H9 (cell line): ENCODE results near the gene ADAM33. TPM values are rescaled to one million over a fixed set of nuclear protein-coding genes. Genes with fewer than 3 reads are reported as not detected.

Experiments
- DNase-seq: peaks from one replicate; pipeline ENCODE4 v3.0.0-alpha.2; 2017
- H2AFZ ChIP-seq: one replicate; pipeline ENCODE4 v1.6.1; 2013; ENCODE audit warnings: mild to moderate bottlenecking, low read length, control low read depth, moderate library complexity
- H2AK5ac ChIP-seq: 2 replicates; pipeline ENCODE4 v1.6.1; 2013; ENCODE audit warnings: low read length, control low read depth, mixed read lengths; ENCODE audit not compliant: insufficient read length
- H2BK120ac ChIP-seq: one replicate; pipeline ENCODE4 v1.6.1; 2013; ENCODE audit warnings: low read depth, mild to moderate bottlenecking, low read length, control low read depth, inconsistent platforms; ENCODE audit not compliant: poor library complexity, severe bottlenecking
- H2BK12ac ChIP-seq: 2 replicates; pipeline ENCODE4 v1.6.1; 2013; ENCODE audit warnings: low read length, control low read depth, mixed read lengths, low read depth; ENCODE audit not compliant: insufficient read length
- H2BK15ac ChIP-seq: 2 replicates; pipeline ENCODE4 v1.6.1; 2013; ENCODE audit warnings: low read depth, low read length, control low read depth
- H2BK20ac ChIP-seq: one replicate; pipeline ENCODE4 v1.6.1; 2013; ENCODE audit warnings: low read depth, mild to moderate bottlenecking, low read length, control low read depth, inconsistent platforms; ENCODE audit not compliant: poor library complexity, severe bottlenecking
- H2BK5ac ChIP-seq: 2 replicates; pipeline ENCODE4 v1.6.1; 2013; ENCODE audit warnings: low read length, control low read depth, mixed read lengths; ENCODE audit not compliant: insufficient read length
- H3K14ac ChIP-seq: 2 replicates; pipeline ENCODE4 v1.6.1; 2013; ENCODE audit warnings: low read length, control low read depth; ENCODE audit not compliant: insufficient read depth
- H3K18ac ChIP-seq: 2 replicates; pipeline ENCODE4 v1.6.1; 2013; ENCODE audit warnings: low read depth, mild to moderate bottlenecking, mixed read lengths, low read length, control low read depth; ENCODE audit not compliant: insufficient read length
- H3K23ac ChIP-seq: 2 replicates; pipeline ENCODE4 v1.6.1; 2013; ENCODE audit warnings: low read length, control low read depth, mixed read lengths, low read depth; ENCODE audit not compliant: insufficient read length
- H3K23me2 ChIP-seq: 2 replicates; pipeline ENCODE4 v1.6.1; 2013; ENCODE audit warnings: low read depth, mild to moderate bottlenecking, mixed read lengths, low read length, control low read depth; ENCODE audit not compliant: insufficient read length, poor library complexity, severe bottlenecking
- H3K27ac ChIP-seq: 2 replicates; pipeline ENCODE4 v1.5.1; 2013; ENCODE audit warnings: low read length, control low read depth, mixed read lengths, low read depth; ENCODE audit not compliant: insufficient read length
- H3K27me3 ChIP-seq: 2 replicates; pipeline ENCODE4 v1.6.1; 2013; ENCODE audit warnings: low read length, control low read depth, inconsistent platforms; ENCODE audit not compliant: insufficient read depth
- H3K4ac ChIP-seq: 2 replicates; pipeline ENCODE4 v1.6.1; 2013; ENCODE audit warnings: low read depth, mild to moderate bottlenecking, control low read depth, inconsistent platforms, low read length, moderate library complexity
- H3K4me1 ChIP-seq: 2 replicates; pipeline ENCODE4 v1.6.1; 2013; ENCODE audit warnings: low read length, control low read depth, inconsistent platforms; ENCODE audit not compliant: insufficient read depth
- H3K4me2 ChIP-seq: 2 replicates; pipeline ENCODE4 v1.6.1; 2013; ENCODE audit warnings: low read length, control low read depth, mixed read lengths; ENCODE audit not compliant: insufficient read length, insufficient read depth
- H3K56ac ChIP-seq: 2 replicates; pipeline ENCODE4 v1.6.1; 2013; ENCODE audit warnings: low read depth, mild to moderate bottlenecking, mixed read lengths, low read length, control low read depth; ENCODE audit not compliant: insufficient read length
- H3K79me1 ChIP-seq: 2 replicates; pipeline ENCODE4 v1.6.1; 2013; ENCODE audit warnings: low read depth, mild to moderate bottlenecking, moderate library complexity, low read length, control low read depth, inconsistent platforms; ENCODE audit not compliant: insufficient read depth, poor library complexity, severe bottlenecking
- H3K79me2 ChIP-seq: 2 replicates; pipeline ENCODE4 v1.6.1; 2013; ENCODE audit warnings: low read length, control low read depth, inconsistent platforms; ENCODE audit not compliant: insufficient read depth
- H3K9ac ChIP-seq: 2 replicates; pipeline ENCODE4 v1.6.1; 2013; ENCODE audit warnings: low read length, control low read depth, mixed read lengths; ENCODE audit not compliant: insufficient read length; ENCODE audit errors: extremely low read depth
- H3K9me3 ChIP-seq: one replicate; pipeline ENCODE4 v1.6.1; 2013; ENCODE audit warnings: low read depth, low read length, inconsistent platforms; ENCODE audit not compliant: control insufficient read depth
- H3T11ph ChIP-seq: one replicate; pipeline ENCODE4 v1.6.1; 2013; ENCODE audit warnings: mild to moderate bottlenecking, low read length, control low read depth, inconsistent platforms
- H4K20me1 ChIP-seq: one replicate; pipeline ENCODE4 v1.6.1; 2013; ENCODE audit not compliant: control insufficient read depth, insufficient read length, insufficient read depth
- H4K5ac ChIP-seq: 2 replicates; pipeline ENCODE4 v1.6.1; 2013; ENCODE audit warnings: low read depth, mild to moderate bottlenecking, mixed read lengths, low read length, control low read depth; ENCODE audit not compliant: insufficient read length
- H4K8ac ChIP-seq: replicated peaks from 2 replicates; pipeline ENCODE4 v1.6.1; 2013; ENCODE audit warnings: low read length, control low read depth, mixed read lengths, low read depth; ENCODE audit not compliant: insufficient read length
- H4K91ac ChIP-seq: 2 replicates; pipeline ENCODE4 v1.6.1; 2013; ENCODE audit warnings: low read depth, mild to moderate bottlenecking, moderate library complexity, mixed read lengths, low read length, control low read depth; ENCODE audit not compliant: insufficient read length
- H3K27ac Mint-ChIP-seq, 3 experiments: 2 replicates in 2 of 3; 3 replicates in 1 of 3; pipeline ENCODE4 v1.8.0; 2020 to 2021; ENCODE audit warnings: mixed read lengths in 3 of 3, mild to moderate bottlenecking in 1 of 3, moderate library complexity in 1 of 3
- H3K27me3 Mint-ChIP-seq: 2 replicates; pipeline ENCODE4 v1.8.0; 2021; ENCODE audit warnings: low read depth, mild to moderate bottlenecking, moderate library complexity, mixed read lengths
- H3K36me3 Mint-ChIP-seq, 3 experiments: 2 replicates in 2 of 3; 3 replicates in 1 of 3; pipeline ENCODE4 v1.8.0; 2020 to 2021; ENCODE audit warnings: low read depth in 3 of 3, mixed read lengths in 3 of 3; ENCODE audit not compliant: insufficient read depth in 1 of 3
- H3K4me1 Mint-ChIP-seq, 2 experiments: 2 replicates each; pipeline ENCODE4 v1.8.0; 2020; ENCODE audit warnings: mixed read lengths in 2 of 2
- H3K4me3 Mint-ChIP-seq, 2 experiments: 2 replicates in 1 of 2; 3 replicates in 1 of 2; pipeline ENCODE4 v1.8.0; 2020 to 2021; ENCODE audit warnings: mild to moderate bottlenecking in 2 of 2, mixed read lengths in 2 of 2, moderate library complexity in 1 of 2
- H3K9me3 Mint-ChIP-seq, 2 experiments: 2 replicates in 1 of 2; 3 replicates in 1 of 2; pipeline ENCODE4 v1.8.0; 2020; ENCODE audit warnings: mild to moderate bottlenecking in 2 of 2, mixed read lengths in 2 of 2, moderate library complexity in 1 of 2
- CTCF ChIP-seq: fragments of 200-600 bp; sonication (generic); conservative IDR thresholded peaks from 3 replicates; pipeline ENCODE4 v1.8.0; 2021; ENCODE audit warnings: antibody characterized with exemption, mild to moderate bottlenecking
- WGBS: extraction: QIAGEN DNeasy Blood & Tissue Kit; methylation state at CpG from one replicate; pipeline ENCODE4 v1.1.7; 2013; ENCODE audit warnings: missing lambda C conversion rate, low lambda C conversion rate, mixed read lengths; ENCODE audit not compliant: insufficient read length; ENCODE audit errors: extremely low coverage; 5-methylcytosine and 5-hydroxymethylcytosine counted together
- total RNA-seq: library from RNA; stranded (reverse); gene quantifications from 2 replicates; pipeline ENCODE4 v1.2.1, GENCODE V29; 2021

The ADAM33 gene
- total RNA-seq, 1 experiment from 2014 or later = 4.0 TPM

- no peak overlapping the region for H4K8ac ChIP-seq
- no peaks in the 10 kb centered on the region for H3K9me3 ChIP-seq
- Mint-ChIP-seq H3K27me3 (no peaks in the 10 kb centered on the region), H3K9me3 (no peaks in the 10 kb centered on the region), H3K4me1 (peaks cover 5 to 15% of the 10 kb centered on the region in 2 experiments), H3K36me3 (no peaks in the 10 kb centered on the region), H3K27ac (peak overlapping the region in 1 of 3 experiments; percentile 25; a peak in 1 of 7 replicates), H3K4me3 (no peak overlapping the region)
- H2BK12ac ChIP-seq = no peak overlapping the region
- H3K18ac ChIP-seq = no peak overlapping the region
- H4K20me1 ChIP-seq = no peaks in the 10 kb centered on the region
- H3K56ac ChIP-seq = no peak overlapping the region
- no peak overlapping the region for H3K4ac ChIP-seq
- no peaks in the 10 kb centered on the region for H3K79me2 ChIP-seq
- TF ChIP-seq CTCF = no peak
- DNase-seq = no peak
- H2AFZ ChIP-seq = no peak overlapping the region
- no peak overlapping the region for H2BK20ac ChIP-seq
- H4K91ac ChIP-seq = no peak overlapping the region
- H2BK120ac ChIP-seq = no peak overlapping the region
- H3K27me3 ChIP-seq = no peaks in the 10 kb centered on the region
- H2BK15ac ChIP-seq = no peak overlapping the region
- H4K5ac ChIP-seq = no peak overlapping the region
- WGBS = no CpG with 5 or more reads among the region's 4 CpGs
- H3K9ac ChIP-seq = no peak overlapping the region
- no peak overlapping the region for H3K23ac ChIP-seq
- no peak overlapping the region for H2BK5ac ChIP-seq
- H3K27ac ChIP-seq = no peak overlapping the region
- no peak overlapping the region for H3K14ac ChIP-seq
- H3K4me1 ChIP-seq = no peaks in the 10 kb centered on the region
- H3K79me1 ChIP-seq = no peaks in the 10 kb centered on the region
- no peak overlapping the region for H3T11ph ChIP-seq
- H3K23me2 ChIP-seq = no peaks in the 10 kb centered on the region
- H3K4me2 ChIP-seq = no peak overlapping the region
- H2AK5ac ChIP-seq = no peak overlapping the region
Observed at GRCh38 chr20:3622406-3622805, 59.4 kb downstream of the ADAM33 start.
